Endodermal cell (in vitro differentiated cells): ENCODE data around the gene TBC1D4. TPM values are rescaled to one million over a fixed set of nuclear protein-coding genes. Genes with fewer than 3 reads are reported as not detected.

Source experiments
- DNase-seq: peaks from one replicate; pipeline ENCODE4 v3.0.0-alpha.2; 2017
- H3K27ac ChIP-seq: 2 replicates; pipeline ENCODE4 v1.5.1; 2013; ENCODE audit warnings: mild to moderate bottlenecking, low read depth, low read length, moderate library complexity
- H3K27me3 ChIP-seq: 2 replicates; pipeline ENCODE4 v1.6.1; 2013; ENCODE audit warnings: mild to moderate bottlenecking, low read length, moderate library complexity; ENCODE audit not compliant: insufficient read depth, control insufficient read depth, poor library complexity, severe bottlenecking
- H3K36me3 ChIP-seq: 2 replicates; pipeline ENCODE4 v1.7.0; 2013; ENCODE audit warnings: mild to moderate bottlenecking, low read length, moderate library complexity; ENCODE audit not compliant: control insufficient read depth, insufficient read depth
- H3K4me1 ChIP-seq: one replicate; pipeline ENCODE4 v1.7.0; 2013; ENCODE audit warnings: low read length; ENCODE audit not compliant: control insufficient read depth, insufficient read depth
- H3K4me3 ChIP-seq: 2 replicates; pipeline ENCODE4 v1.5.1; 2013; ENCODE audit warnings: mild to moderate bottlenecking, low read length, moderate library complexity
- H3K9ac ChIP-seq: 2 replicates; pipeline ENCODE4 v1.6.1; 2013; ENCODE audit warnings: mild to moderate bottlenecking, low read length, moderate library complexity; ENCODE audit not compliant: poor library complexity, severe bottlenecking; ENCODE audit errors: extremely low read depth
- H3K9me3 ChIP-seq: 2 replicates; pipeline ENCODE4 v1.6.1; 2013; ENCODE audit warnings: mild to moderate bottlenecking, low read length, moderate library complexity; ENCODE audit not compliant: control insufficient read depth
- H3K27ac Mint-ChIP-seq: 2 replicates; pipeline ENCODE4 v1.8.0; 2020; ENCODE audit warnings: mixed read lengths
- H3K27me3 Mint-ChIP-seq: 2 replicates; pipeline ENCODE4 v1.8.0; 2021; ENCODE audit warnings: mild to moderate bottlenecking, mixed read lengths; ENCODE audit not compliant: insufficient read depth
- H3K36me3 Mint-ChIP-seq: 2 replicates; pipeline ENCODE4 v1.8.0; 2020; ENCODE audit warnings: low read depth, mixed read lengths
- H3K4me1 Mint-ChIP-seq: 2 replicates; pipeline ENCODE4 v1.8.0; 2020; ENCODE audit warnings: mixed read lengths
- H3K4me3 Mint-ChIP-seq: 2 replicates; pipeline ENCODE4 v1.8.0; 2020; ENCODE audit warnings: mild to moderate bottlenecking, moderate library complexity, mixed read lengths
- H3K9me3 Mint-ChIP-seq: 2 replicates; pipeline ENCODE4 v1.8.0; 2020; ENCODE audit warnings: mild to moderate bottlenecking, mixed read lengths
- WGBS, 2 experiments: methylation state at CpG; one replicate each; pipeline versions ENCODE4 v1.1.5 to v1.1.7; 2013; ENCODE audit warnings: missing lambda C conversion rate in 2 of 2, mixed read lengths in 1 of 2; ENCODE audit not compliant: insufficient coverage in 1 of 2, insufficient read length in 1 of 2; 5-methylcytosine and 5-hydroxymethylcytosine counted together
- total RNA-seq, 2 donors: library from RNA; stranded (reverse); fragmentation: NEBNext Ultra II Directional in 1 of 2; extraction: Animal tissue kit (Norgen Biotek cat#: 25700) in 1 of 2; gene quantifications; 2 replicates in 1 of 2; 3 replicates in 1 of 2; pipeline ENCODE4 v1.2.1, GENCODE V29; 2021
- TF ChIP-seq, protein P1 (sequence below): fragments of 200-600 bp; sonication (generic); conservative IDR thresholded peaks from 2 replicates; pipeline ENCODE4 v1.5.0; 2021; ENCODE audit warnings: antibody characterized with exemption, mild to moderate bottlenecking

TBC1D4 gene
- total RNA-seq, 2 donors from 2014 or later = 3.2 to 4.7 TPM

DNA sequence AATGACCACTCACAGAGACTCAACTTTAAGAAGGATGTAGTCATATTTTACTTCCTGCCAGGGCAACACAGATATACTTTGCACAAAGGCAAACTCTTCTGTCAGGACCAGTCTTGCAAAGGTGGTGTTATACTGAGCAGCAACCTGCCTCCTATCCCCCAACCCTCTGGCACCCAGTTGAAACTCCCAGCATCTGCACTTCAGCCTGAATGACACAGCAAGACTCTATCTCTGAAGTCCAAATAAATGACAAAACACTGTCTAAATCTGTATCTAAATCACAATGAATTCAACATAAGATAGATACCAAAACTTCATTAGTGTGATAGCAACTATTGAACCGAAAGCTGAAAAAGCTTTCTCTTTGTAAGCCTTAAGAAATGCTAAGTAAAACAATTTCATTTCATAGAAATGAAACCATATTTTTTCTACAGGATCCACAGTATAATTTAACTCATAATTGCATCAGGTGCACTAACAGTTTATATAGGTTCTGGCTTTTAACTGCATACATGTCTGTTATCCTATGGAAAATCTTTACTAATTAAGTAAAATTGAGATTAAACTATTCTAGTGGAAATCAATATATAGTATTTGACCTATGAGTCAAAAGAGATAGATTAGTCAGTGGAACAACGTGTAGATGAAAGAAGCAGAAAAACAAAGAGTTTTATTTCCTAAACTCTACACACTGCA is 163.7 kb downstream of the TBC1D4 start:
- Mint-ChIP-seq H3K4me3 (no peak overlapping the region), H3K9me3 (no peaks in the 10 kb centered on the region), H3K4me1 (no peaks in the 10 kb centered on the region), H3K27me3 (peaks cover 40% of the 10 kb centered on the region), H3K27ac (no peak overlapping the region), H3K36me3 (no peaks in the 10 kb centered on the region)
- H3K9me3 ChIP-seq = no peaks in the 10 kb centered on the region
- H3K9ac ChIP-seq = no peak overlapping the region
- H3K27ac ChIP-seq = no peak overlapping the region
- no peaks in the 10 kb centered on the region for H3K4me1 ChIP-seq
- DNase-seq = no peak
- WGBS, 2 experiments = 89 to 100% methylated on average over 1 of the region's 2 CpGs
- no peaks in the 10 kb centered on the region for H3K36me3 ChIP-seq
- TF ChIP-seq, protein P1, sequence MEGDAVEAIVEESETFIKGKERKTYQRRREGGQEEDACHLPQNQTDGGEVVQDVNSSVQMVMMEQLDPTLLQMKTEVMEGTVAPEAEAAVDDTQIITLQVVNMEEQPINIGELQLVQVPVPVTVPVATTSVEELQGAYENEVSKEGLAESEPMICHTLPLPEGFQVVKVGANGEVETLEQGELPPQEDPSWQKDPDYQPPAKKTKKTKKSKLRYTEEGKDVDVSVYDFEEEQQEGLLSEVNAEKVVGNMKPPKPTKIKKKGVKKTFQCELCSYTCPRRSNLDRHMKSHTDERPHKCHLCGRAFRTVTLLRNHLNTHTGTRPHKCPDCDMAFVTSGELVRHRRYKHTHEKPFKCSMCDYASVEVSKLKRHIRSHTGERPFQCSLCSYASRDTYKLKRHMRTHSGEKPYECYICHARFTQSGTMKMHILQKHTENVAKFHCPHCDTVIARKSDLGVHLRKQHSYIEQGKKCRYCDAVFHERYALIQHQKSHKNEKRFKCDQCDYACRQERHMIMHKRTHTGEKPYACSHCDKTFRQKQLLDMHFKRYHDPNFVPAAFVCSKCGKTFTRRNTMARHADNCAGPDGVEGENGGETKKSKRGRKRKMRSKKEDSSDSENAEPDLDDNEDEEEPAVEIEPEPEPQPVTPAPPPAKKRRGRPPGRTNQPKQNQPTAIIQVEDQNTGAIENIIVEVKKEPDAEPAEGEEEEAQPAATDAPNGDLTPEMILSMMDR = no peak
- H3K4me3 ChIP-seq = no peak overlapping the region
- H3K27me3 ChIP-seq = peaks cover 72% of the 10 kb centered on the region

DNA sequence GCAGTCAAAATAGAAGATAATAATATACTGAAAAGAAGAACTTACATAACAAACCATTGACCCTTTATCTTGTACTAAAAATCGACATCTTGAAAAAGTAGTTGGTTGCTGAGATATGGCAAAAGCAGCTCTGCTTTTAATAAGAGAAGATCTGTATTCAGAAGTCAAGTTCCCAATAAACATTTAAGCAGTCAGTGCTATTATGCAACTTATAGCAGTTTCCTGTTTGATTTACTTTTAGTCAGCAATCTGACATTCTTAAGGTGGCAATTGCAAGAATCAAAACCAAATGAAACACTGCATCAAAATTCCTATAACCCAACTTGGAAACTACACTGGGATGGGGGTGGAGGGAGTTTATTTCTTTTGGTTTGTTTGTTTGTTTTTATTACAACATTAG is 165.5 kb downstream of the TBC1D4 start:
- H3K36me3 ChIP-seq = no peaks in the 10 kb centered on the region
- no peak for DNase-seq
- H3K9me3 Mint-ChIP-seq = no peaks in the 10 kb centered on the region

DNA sequence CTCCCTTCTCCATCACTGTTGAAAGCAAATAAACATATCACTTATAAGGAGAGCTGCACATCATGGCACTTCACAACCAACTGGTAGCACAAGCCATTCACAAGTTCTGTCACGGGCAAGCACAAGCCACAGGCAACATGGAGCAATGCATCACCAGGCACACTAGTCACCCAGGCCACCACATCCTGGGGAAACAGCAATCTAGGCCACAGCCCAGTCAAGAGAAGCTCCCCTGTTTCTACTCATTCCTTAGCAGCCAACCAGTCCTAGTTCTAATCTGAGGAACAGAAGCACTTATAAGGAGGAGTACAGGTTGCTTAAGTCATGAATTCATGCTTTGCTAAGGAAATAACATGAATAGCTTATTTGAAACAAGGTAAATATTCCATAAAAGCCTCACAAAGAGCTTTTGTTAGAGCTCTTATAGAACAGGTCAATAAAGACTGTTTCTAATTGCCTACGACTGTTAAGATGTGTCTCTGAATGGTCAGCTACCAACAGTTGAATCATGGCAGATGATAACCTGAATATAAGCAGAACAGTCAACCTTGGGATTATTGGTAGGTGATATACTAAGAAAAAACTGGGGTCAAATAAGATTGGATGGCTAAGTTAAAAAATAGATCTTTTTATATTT is 169.0 kb downstream of the TBC1D4 start:
- Mint-ChIP-seq H3K4me1 (no peaks in the 10 kb centered on the region), H3K9me3 (no peaks in the 10 kb centered on the region), H3K4me3 (no peak overlapping the region), H3K36me3 (no peaks in the 10 kb centered on the region), H3K27ac (no peak overlapping the region), H3K27me3 (peaks cover 26% of the 10 kb centered on the region)
- H3K36me3 ChIP-seq = no peaks in the 10 kb centered on the region
- TF ChIP-seq, protein P1 = no peak
- H3K27me3 ChIP-seq = peaks cover 71% of the 10 kb centered on the region
- H3K9ac ChIP-seq = no peak overlapping the region
- H3K27ac ChIP-seq = no peak overlapping the region
- no peaks in the 10 kb centered on the region for H3K4me1 ChIP-seq
- WGBS, 2 experiments = 89 to 100% methylated on average over 2 of the region's 2 CpGs
- H3K9me3 ChIP-seq = no peaks in the 10 kb centered on the region
- no peak for DNase-seq
- H3K4me3 ChIP-seq = no peak overlapping the region

More for the DNA sequence above, 165.5 kb downstream of the TBC1D4 start:
- H3K27ac ChIP-seq = no peak overlapping the region
- H3K4me3 ChIP-seq = no peak overlapping the region
- TF ChIP-seq, protein P1 = no peak
- no peaks in the 10 kb centered on the region for H3K4me1 ChIP-seq
- no peaks in the 10 kb centered on the region for H3K9me3 ChIP-seq
- H3K4me3 Mint-ChIP-seq = no peak overlapping the region
- peaks cover 26% of the 10 kb centered on the region for H3K27me3 Mint-ChIP-seq
- H3K27me3 ChIP-seq = peaks cover 68% of the 10 kb centered on the region
- H3K36me3 Mint-ChIP-seq = no peaks in the 10 kb centered on the region
- WGBS, 2 experiments = 83 to 91% methylated on average over 1 of the region's 1 CpG
- no peaks in the 10 kb centered on the region for H3K4me1 Mint-ChIP-seq
- H3K27ac Mint-ChIP-seq = no peak overlapping the region
- H3K9ac ChIP-seq = no peak overlapping the region
